Hematopoietic multipotent progenitor cell (in vitro differentiated cells): ENCODE measurements around the gene ZNF410. TPM values are rescaled to one million over a fixed set of nuclear protein-coding genes. Genes with fewer than 3 reads are reported as not detected.
"Not testable (repeated sequence)": the region's sequence is repeated elsewhere in the genome, so short reads cannot be mapped to it uniquely, and the experiment has no call there.

Source experiments
- DNase-seq, 3 donors: peaks; one replicate each; pipeline ENCODE4 v3.0.0-alpha.2; 2011 to 2015; ENCODE audit warnings: low read depth in 2 of 3, low spot score in 2 of 3
- total RNA-seq: library from RNA; depleted of rRNA; stranded (reverse); fragments of >200 nt; gene quantifications from one replicate; pipeline ENCODE4 v1.2.3, GENCODE V29; 2012

The ZNF410 gene
- 43.6 TPM for total RNA-seq

GRCh38 chr14:73886449-73887317 lies at the start of gene ZNF410:
ZNF410 (plus strand) TSS chr14:73886859; CDS start chr14:73892176, 5,317 bp downstream.
- peak; percentile 78 to 93 (median 91) for DNase-seq

- not testable (repeated sequence) for DNase-seq
Observed at GRCh38 chr14:73838293-73839034, 48.2 kb upstream of the ZNF410 start.

- DNase-seq: no peak
Observed at GRCh38 chr14:73842201-73842600, 44.5 kb upstream of the ZNF410 start.

GRCh38 chr14:73842851-73843250 lies 43.8 kb upstream of the ZNF410 start:
- DNase-seq: no peak

- DNase-seq: no peak
Observed at GRCh38 chr14:73843296-73843695, 43.4 kb upstream of the ZNF410 start.

- no peak for DNase-seq
Observed at GRCh38 chr14:73846947-73847346, 39.7 kb upstream of the ZNF410 start.

GRCh38 chr14:73851000-73851399 lies 35.7 kb upstream of the ZNF410 start:
- DNase-seq: peak in 1 of 3 donors; percentile 1

- DNase-seq: peak; percentile 75 to 97 (median 96)
Observed at GRCh38 chr14:73851567-73852382, 34.9 kb upstream of the ZNF410 start, which contains the start of gene PTGR2. PTGR2 (plus strand) TSS chr14:73851831; CDS start chr14:73858863, 7,032 bp downstream.

- no peak for DNase-seq
Observed at GRCh38 chr14:73859145-73859544, 27.5 kb upstream of the ZNF410 start.

- peak in 1 of 3 donors; percentile 1 for DNase-seq
Observed at GRCh38 chr14:73861073-73861472, 25.6 kb upstream of the ZNF410 start.

- DNase-seq: no peak
Observed at GRCh38 chr14:73862480-73862879, 24.2 kb upstream of the ZNF410 start.

GRCh38 chr14:73863209-73863608 lies 23.4 kb upstream of the ZNF410 start:
- no peak for DNase-seq

GRCh38 chr14:73865534-73866113 lies 21.0 kb upstream of the ZNF410 start:
- DNase-seq: no peak

- DNase-seq: not testable (repeated sequence)
Observed at GRCh38 chr14:73869754-73870153, 16.9 kb upstream of the ZNF410 start.

- DNase-seq: no peak
Observed at GRCh38 chr14:73870525-73871235, 16.0 kb upstream of the ZNF410 start.

- no peak for DNase-seq
Observed at GRCh38 chr14:73873660-73874059, 13.0 kb upstream of the ZNF410 start.

GRCh38 chr14:73877790-73878189 lies 8.9 kb upstream of the ZNF410 start:
- DNase-seq: no peak

GRCh38 chr14:73878436-73878835 lies 8.2 kb upstream of the ZNF410 start:
- no peak for DNase-seq

- no peak for DNase-seq
Observed at GRCh38 chr14:73879027-73879426, 7.6 kb upstream of the ZNF410 start.
